H1 (cell line): Measurements from ENCODE around the gene RPTOR. TPM values are rescaled to one million over a fixed set of nuclear protein-coding genes. Genes with fewer than 3 reads are reported as not detected.

Experiments
- JUND ChIP-seq: IDR thresholded peaks from 2 replicates; pipeline ENCODE4 v1.6.1; 2011; ENCODE audit warnings: mild to moderate bottlenecking, improper control_type of control experiment, low read length
- RBBP5 ChIP-seq: IDR thresholded peaks from 2 replicates; pipeline ENCODE4 v1.7.1; 2012; ENCODE audit warnings: low read depth, mild to moderate bottlenecking, inconsistent platforms, low read length, moderate library complexity, borderline replicate concordance
- SP2 ChIP-seq: IDR thresholded peaks from 2 replicates; pipeline ENCODE4 v1.6.1; 2012; ENCODE audit warnings: mild to moderate bottlenecking, low read length, inconsistent platforms
- TCF12 ChIP-seq: IDR thresholded peaks from 2 replicates; pipeline ENCODE4 v1.6.1; 2011; ENCODE audit warnings: low read depth, mild to moderate bottlenecking, low read length
- polyA plus RNA-seq, 7 experiments: library from polyadenylated mRNA; depleted of rRNA in 3 of 7; stranded (reverse) in 5 of 7; unstranded in 2 of 7; fragments of >200 nt in 5 of 7; fragments of 200-250 nt in 2 of 7; gene quantifications; 1 replicate in 5 of 7; 2 replicates in 1 of 7; 4 replicates in 1 of 7; pipeline versions ENCODE4 v1.2.1 to v1.2.3, GENCODE V29; 2011 to 2013; ENCODE audit warnings: missing spikeins in 2 of 7, mixed read lengths in 2 of 7
- total RNA-seq: library from RNA; stranded (reverse); fragmentation: NEBNext Ultra II Directional; extraction: Animal tissue kit (Norgen Biotek cat#: 25700); gene quantifications from 2 replicates; pipeline ENCODE4 v1.2.1, GENCODE V29; 2021

The RPTOR gene
- total and polyA plus RNA-seq, 2 of the 8 experiments (the other 6 are each of a cell fraction or from before 2014, with no cell fraction given) = 6.9 to 28.7 TPM

DNA sequence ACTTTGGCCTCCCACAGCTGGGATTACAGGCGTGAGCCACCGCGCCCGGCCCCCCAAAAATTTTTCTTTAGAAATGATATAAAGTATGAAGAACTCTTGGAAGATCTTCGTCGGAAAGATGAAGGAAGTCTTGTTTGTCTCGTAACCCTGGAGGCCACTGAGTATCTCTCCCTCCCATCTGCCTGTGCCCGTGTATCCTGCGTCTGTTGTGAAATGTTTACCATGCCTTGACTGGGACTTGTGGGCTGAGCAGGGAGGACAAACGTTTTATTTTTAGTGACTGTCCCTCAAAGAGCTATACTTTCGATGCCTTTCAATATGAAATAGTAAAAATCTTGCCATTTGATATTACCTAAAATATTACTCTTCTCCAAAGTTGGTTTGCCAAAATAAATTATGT lies 121.2 kb downstream of the RPTOR start (continued):
- TF ChIP-seq RBBP5 = no peak
- TF ChIP-seq SP2 = no peak
- TF ChIP-seq JUND = no peak
- TF ChIP-seq TCF12 = no peak
